WTC11 (cell line): ENCODE results near the gene TEKT3. TPM values are rescaled to one million over a fixed set of nuclear protein-coding genes. Genes with fewer than 3 reads are reported as not detected.

Source experiments
- ATAC-seq: fragments of 200-7000 bp; cut with Tn5 transposase; 2 replicates; pipeline ENCODE4 v1.10.0; 2021; ENCODE audit warnings: mild to moderate bottlenecking, moderate library complexity
- CTCF ChIA-PET: fragments of 300-600 bp; sonication (Branson Sonifier 250); formaldehyde crosslinking; loops from one replicate; lab custom pipeline; 2021; ENCODE audit warnings: antibody characterized with exemption; lab: Charles Lee
- POLR2A ChIA-PET: fragments of 350-600 bp; sonication (Branson Sonifier 250); formaldehyde crosslinking; loops from one replicate; lab custom pipeline; 2021; ENCODE audit warnings: antibody characterized with exemption; lab: Charles Lee
- DNase-seq: peaks from one replicate; pipeline ENCODE4 v3.0.0; 2021; ENCODE audit warnings: low spot score
- H3K27ac Mint-ChIP-seq: 2 replicates; pipeline ENCODE4 v1.8.0; 2021; ENCODE audit warnings: mixed read lengths
- H3K27me3 Mint-ChIP-seq: 2 replicates; pipeline ENCODE4 v1.8.0; 2021; ENCODE audit warnings: low read depth, mild to moderate bottlenecking, moderate library complexity, mixed read lengths
- H3K36me3 Mint-ChIP-seq: 2 replicates; pipeline ENCODE4 v1.8.0; 2021; ENCODE audit warnings: mixed read lengths
- H3K4me1 Mint-ChIP-seq: 2 replicates; pipeline ENCODE4 v1.8.0; 2022; ENCODE audit warnings: mixed read lengths
- H3K4me3 Mint-ChIP-seq: 2 replicates; pipeline ENCODE4 v1.8.0; 2021; ENCODE audit warnings: mild to moderate bottlenecking, moderate library complexity, mixed read lengths
- H3K9me3 Mint-ChIP-seq: 2 replicates; pipeline ENCODE4 v1.8.0; 2021; ENCODE audit warnings: mixed read lengths
- ATF1 ChIP-seq: sonication (generic); formaldehyde crosslinking; IDR thresholded peaks from 2 replicates; pipeline ENCODE4 v1.8.1; 2023; ENCODE audit warnings: mild to moderate bottlenecking, moderate library complexity, missing genetic modification reagents
- FOXJ3 ChIP-seq: sonication (generic); formaldehyde crosslinking; IDR thresholded peaks from 2 replicates; pipeline ENCODE4 v1.9.0; 2021; ENCODE audit warnings: missing genetic modification reagents, mild to moderate bottlenecking, borderline replicate concordance
- FOXP1 ChIP-seq: sonication (generic); formaldehyde crosslinking; IDR thresholded peaks from 2 replicates; pipeline ENCODE4 v1.8.0; 2022; ENCODE audit warnings: missing genetic modification reagents, mild to moderate bottlenecking, moderate library complexity, borderline replicate concordance
- IRF2 ChIP-seq: sonication (generic); formaldehyde crosslinking; IDR thresholded peaks from 2 replicates; pipeline ENCODE4 v1.8.0; 2022; ENCODE audit warnings: low read depth, missing genetic modification reagents, borderline replicate concordance
- JAZF1 ChIP-seq: fragments of 250-450 bp; sonication (Bioruptor Pico); IDR thresholded peaks from 2 replicates; pipeline ENCODE4 v1.9.0; 2021; ENCODE audit warnings: moderate library complexity, mild to moderate bottlenecking, inconsistent platforms
- NFATC4 ChIP-seq: fragments of 250-450 bp; sonication (Bioruptor Pico); IDR thresholded peaks from 2 replicates; pipeline ENCODE4 v1.9.0; 2021; ENCODE audit warnings: mild to moderate bottlenecking
- NFE2L1 ChIP-seq: sonication (generic); formaldehyde crosslinking; IDR thresholded peaks from 2 replicates; pipeline ENCODE4 v1.8.1; 2023; ENCODE audit warnings: missing genetic modification reagents
- NFYB ChIP-seq: sonication (generic); formaldehyde crosslinking; conservative IDR thresholded peaks from 2 replicates; pipeline ENCODE4 v1.8.0; 2022; ENCODE audit warnings: low read depth, missing genetic modification reagents
- NR2C2 ChIP-seq: sonication (generic); formaldehyde crosslinking; IDR thresholded peaks from 2 replicates; pipeline ENCODE4 v1.8.0; 2022; ENCODE audit warnings: mild to moderate bottlenecking, missing genetic modification reagents
- RELA ChIP-seq: sonication (generic); formaldehyde crosslinking; IDR thresholded peaks from 2 replicates; pipeline ENCODE4 v1.8.1; 2022; ENCODE audit warnings: missing genetic modification reagents, mild to moderate bottlenecking, borderline replicate concordance
- SMAD3 ChIP-seq: sonication (generic); formaldehyde crosslinking; IDR thresholded peaks from 2 replicates; pipeline ENCODE4 v1.8.0; 2022; ENCODE audit warnings: missing genetic modification reagents, mild to moderate bottlenecking, borderline replicate concordance
- STAT6 ChIP-seq: sonication (generic); formaldehyde crosslinking; conservative IDR thresholded peaks from 2 replicates; pipeline ENCODE4 v1.8.1; 2023; ENCODE audit warnings: mild to moderate bottlenecking, low read depth, missing genetic modification reagents, moderate library complexity
- TEAD1 ChIP-seq: sonication (generic); formaldehyde crosslinking; IDR thresholded peaks from 2 replicates; pipeline ENCODE4 v1.8.0; 2022; ENCODE audit warnings: mild to moderate bottlenecking, missing genetic modification reagents
- ZBTB43 ChIP-seq: sonication (generic); formaldehyde crosslinking; IDR thresholded peaks from 2 replicates; pipeline ENCODE4 v1.8.1; 2023; ENCODE audit warnings: mild to moderate bottlenecking, missing genetic modification reagents
- ZNF416 ChIP-seq: fragments of 250-450 bp; sonication (Bioruptor Pico); IDR thresholded peaks from 2 replicates; pipeline ENCODE4 v1.9.0; 2021; ENCODE audit warnings: mild to moderate bottlenecking, inconsistent platforms
- ZNF671 ChIP-seq: fragments of 250-450 bp; sonication (Bioruptor Pico); IDR thresholded peaks from 2 replicates; pipeline ENCODE4 v1.8.0; 2021; ENCODE audit warnings: mild to moderate bottlenecking
- total RNA-seq: library from RNA; stranded (reverse); gene quantifications from 3 replicates; pipeline ENCODE4 v1.2.3, GENCODE V29; 2021
- TF ChIP-seq, protein P1 (sequence below): sonication (generic); formaldehyde crosslinking; IDR thresholded peaks from 2 replicates; pipeline ENCODE4 v1.8.1; 2023; ENCODE audit warnings: mild to moderate bottlenecking, missing genetic modification reagents
- TF ChIP-seq, protein P2 (sequence below): fragments of 250-450 bp; sonication (Bioruptor Pico); IDR thresholded peaks from 2 replicates; pipeline ENCODE4 v2.1.2; 2022; ENCODE audit warnings: mild to moderate bottlenecking, moderate library complexity
- TF ChIP-seq, protein P3 (sequence below): sonication (generic); formaldehyde crosslinking; IDR thresholded peaks from 2 replicates; pipeline ENCODE4 v1.8.0; 2022; ENCODE audit warnings: mild to moderate bottlenecking, missing genetic modification reagents
- TF ChIP-seq, protein P4 (sequence below): sonication (generic); formaldehyde crosslinking; IDR thresholded peaks from 2 replicates; pipeline ENCODE4 v1.8.1; 2022; ENCODE audit warnings: mild to moderate bottlenecking, moderate library complexity, missing genetic modification reagents

The TEKT3 gene
- total RNA-seq, 1 experiment from 2014 or later, result 3.1 TPM

DNA sequence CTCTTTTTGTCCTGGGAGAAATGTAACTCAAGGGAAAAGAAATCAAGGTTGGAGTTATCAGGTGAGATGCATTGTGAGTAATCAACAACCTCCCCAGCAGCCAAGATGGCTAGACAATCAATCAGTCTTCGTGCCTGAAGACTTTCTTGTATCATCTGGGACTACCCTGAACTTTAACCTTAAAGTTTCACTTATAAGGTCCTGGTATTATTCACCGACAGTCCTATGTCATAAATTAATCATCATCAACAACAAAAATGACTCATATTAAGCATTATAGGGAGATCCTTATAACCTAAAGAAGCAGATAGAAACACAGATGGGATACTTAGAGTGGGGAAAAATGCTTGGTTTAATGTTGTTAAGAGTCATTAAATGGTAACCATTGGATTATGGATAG is 7.7 kb upstream of the TEKT3 start:
- H3K4me3 Mint-ChIP-seq, result no peak overlapping the region
- peaks cover 7% of the 10 kb centered on the region for H3K4me1 Mint-ChIP-seq
- DNase-seq, result no peak
- CTCF ChIA-PET, result no interaction called here
- no peak for ATAC-seq
- no peak overlapping the region for H3K27ac Mint-ChIP-seq
- 0 out of 2 replicates have a peak, but pooled peaks cover 3% of the 10 kb centered on the region for H3K9me3 Mint-ChIP-seq
- no peaks in the 10 kb centered on the region for H3K36me3 Mint-ChIP-seq
- H3K27me3 Mint-ChIP-seq, result peaks cover 7% of the 10 kb centered on the region
- TF ChIP-seq ZBTB43 (CRISPR knock-in tag) (no peak), NFYB (no peak)
- TF ChIP-seq, protein P1, sequence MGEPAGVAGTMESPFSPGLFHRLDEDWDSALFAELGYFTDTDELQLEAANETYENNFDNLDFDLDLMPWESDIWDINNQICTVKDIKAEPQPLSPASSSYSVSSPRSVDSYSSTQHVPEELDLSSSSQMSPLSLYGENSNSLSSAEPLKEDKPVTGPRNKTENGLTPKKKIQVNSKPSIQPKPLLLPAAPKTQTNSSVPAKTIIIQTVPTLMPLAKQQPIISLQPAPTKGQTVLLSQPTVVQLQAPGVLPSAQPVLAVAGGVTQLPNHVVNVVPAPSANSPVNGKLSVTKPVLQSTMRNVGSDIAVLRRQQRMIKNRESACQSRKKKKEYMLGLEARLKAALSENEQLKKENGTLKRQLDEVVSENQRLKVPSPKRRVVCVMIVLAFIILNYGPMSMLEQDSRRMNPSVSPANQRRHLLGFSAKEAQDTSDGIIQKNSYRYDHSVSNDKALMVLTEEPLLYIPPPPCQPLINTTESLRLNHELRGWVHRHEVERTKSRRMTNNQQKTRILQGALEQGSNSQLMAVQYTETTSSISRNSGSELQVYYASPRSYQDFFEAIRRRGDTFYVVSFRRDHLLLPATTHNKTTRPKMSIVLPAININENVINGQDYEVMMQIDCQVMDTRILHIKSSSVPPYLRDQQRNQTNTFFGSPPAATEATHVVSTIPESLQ (CRISPR knock-in tag), result no peak
- POLR2A ChIA-PET, result no interaction called here

DNA sequence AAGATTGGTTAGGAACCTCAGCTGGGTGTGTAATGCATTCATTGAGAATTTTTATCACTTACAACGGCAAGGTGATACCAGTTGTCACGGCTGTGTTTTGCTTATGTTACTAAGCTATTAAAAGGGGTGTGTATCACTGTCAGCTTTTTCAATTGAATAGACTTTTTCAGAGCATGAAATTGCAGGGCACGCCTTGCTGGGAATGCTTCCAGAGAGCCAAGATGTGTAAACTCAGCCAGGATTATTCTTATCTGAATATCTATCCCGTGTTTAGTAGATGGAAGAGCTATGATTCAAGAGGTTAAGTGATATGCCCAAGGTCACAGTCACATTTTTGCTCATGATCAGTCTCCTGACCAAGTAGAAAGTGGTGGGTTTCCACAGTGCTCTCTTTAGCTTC is 6.6 kb upstream of the TEKT3 start:
- no peak for TF ChIP-seq ZBTB43 (CRISPR knock-in tag)
- TF ChIP-seq FOXJ3 (CRISPR knock-in tag), result no peak
- no peak for TF ChIP-seq RELA
- TF ChIP-seq NFATC4, result no peak
- no peak for TF ChIP-seq FOXP1 (CRISPR knock-in tag)
- TF ChIP-seq STAT6 (CRISPR knock-in tag), result no peak
- no peak for TF ChIP-seq IRF2 (CRISPR knock-in tag)
- TF ChIP-seq ZNF416 (CRISPR knock-in tag), result no peak
- TF ChIP-seq NR2C2, result no peak
- TF ChIP-seq, protein P2, sequence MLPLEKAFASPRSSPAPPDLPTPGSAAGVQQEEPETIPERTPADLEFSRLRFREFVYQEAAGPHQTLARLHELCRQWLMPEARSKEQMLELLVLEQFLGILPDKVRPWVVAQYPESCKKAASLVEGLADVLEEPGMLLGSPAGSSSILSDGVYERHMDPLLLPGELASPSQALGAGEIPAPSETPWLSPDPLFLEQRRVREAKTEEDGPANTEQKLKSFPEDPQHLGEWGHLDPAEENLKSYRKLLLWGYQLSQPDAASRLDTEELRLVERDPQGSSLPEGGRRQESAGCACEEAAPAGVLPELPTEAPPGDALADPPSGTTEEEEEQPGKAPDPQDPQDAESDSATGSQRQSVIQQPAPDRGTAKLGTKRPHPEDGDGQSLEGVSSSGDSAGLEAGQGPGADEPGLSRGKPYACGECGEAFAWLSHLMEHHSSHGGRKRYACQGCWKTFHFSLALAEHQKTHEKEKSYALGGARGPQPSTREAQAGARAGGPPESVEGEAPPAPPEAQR (CRISPR knock-in tag), result no peak
- no peak for TF ChIP-seq TEAD1 (CRISPR knock-in tag)
- TF ChIP-seq, all 79 proteins: peak for 0
- DNase-seq (no peak), ATAC-seq (no peak)
- Mint-ChIP-seq H3K27ac (no peak overlapping the region), H3K9me3 (0 out of 2 replicates have a peak, but pooled peaks cover 3% of the 10 kb centered on the region), H3K27me3 (peaks cover 18% of the 10 kb centered on the region), H3K36me3 (no peaks in the 10 kb centered on the region), H3K4me3 (no peak overlapping the region), H3K4me1 (peaks cover 7% of the 10 kb centered on the region)
- ChIA-PET CTCF (interaction anchor here (1.1 to 1.4 kb wide), 2 partner anchors 89 to 115 kb away, joined by 3 to 4 read pairs; no protein-coding TSS in a partner anchor), POLR2A (no interaction called here)

- ATAC-seq (no peak), DNase-seq (no peak)
- H3K27ac Mint-ChIP-seq, result no peak overlapping the region
- ChIA-PET POLR2A (interaction anchor here (1.2 kb wide), 1 partner anchor 11 kb away, joined by 3 read pairs; no protein-coding TSS in a partner anchor), CTCF (interaction anchor here (1.3 kb wide), 1 partner anchor 157 kb away, joined by 3 read pairs; no protein-coding TSS in a partner anchor)
- H3K36me3 Mint-ChIP-seq, result no peaks in the 10 kb centered on the region
- H3K4me1 Mint-ChIP-seq, result peaks cover 5% of the 10 kb centered on the region
- H3K9me3 Mint-ChIP-seq, result no peaks in the 10 kb centered on the region
- H3K4me3 Mint-ChIP-seq, result no peak overlapping the region
- peaks cover 33% of the 10 kb centered on the region for H3K27me3 Mint-ChIP-seq
- TF ChIP-seq JAZF1 (CRISPR knock-in tag) (no peak), ATF1 (CRISPR knock-in tag) (no peak), RELA (no peak), ZNF671 (CRISPR knock-in tag) (no peak), NFE2L1 (CRISPR knock-in tag) (no peak), NFATC4 (no peak), SMAD3 (CRISPR knock-in tag) (no peak)
- TF ChIP-seq, protein P3, sequence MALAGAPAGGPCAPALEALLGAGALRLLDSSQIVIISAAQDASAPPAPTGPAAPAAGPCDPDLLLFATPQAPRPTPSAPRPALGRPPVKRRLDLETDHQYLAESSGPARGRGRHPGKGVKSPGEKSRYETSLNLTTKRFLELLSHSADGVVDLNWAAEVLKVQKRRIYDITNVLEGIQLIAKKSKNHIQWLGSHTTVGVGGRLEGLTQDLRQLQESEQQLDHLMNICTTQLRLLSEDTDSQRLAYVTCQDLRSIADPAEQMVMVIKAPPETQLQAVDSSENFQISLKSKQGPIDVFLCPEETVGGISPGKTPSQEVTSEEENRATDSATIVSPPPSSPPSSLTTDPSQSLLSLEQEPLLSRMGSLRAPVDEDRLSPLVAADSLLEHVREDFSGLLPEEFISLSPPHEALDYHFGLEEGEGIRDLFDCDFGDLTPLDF (CRISPR knock-in tag), result no peak
- TF ChIP-seq, protein P4, sequence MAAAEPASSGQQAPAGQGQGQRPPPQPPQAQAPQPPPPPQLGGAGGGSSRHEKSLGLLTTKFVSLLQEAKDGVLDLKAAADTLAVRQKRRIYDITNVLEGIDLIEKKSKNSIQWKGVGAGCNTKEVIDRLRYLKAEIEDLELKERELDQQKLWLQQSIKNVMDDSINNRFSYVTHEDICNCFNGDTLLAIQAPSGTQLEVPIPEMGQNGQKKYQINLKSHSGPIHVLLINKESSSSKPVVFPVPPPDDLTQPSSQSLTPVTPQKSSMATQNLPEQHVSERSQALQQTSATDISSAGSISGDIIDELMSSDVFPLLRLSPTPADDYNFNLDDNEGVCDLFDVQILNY (CRISPR knock-in tag), result no peak
Observed at GRCh38 chr17:15346066-15346595, 4.7 kb upstream of the TEKT3 start.
